ENCODE measurements around the gene SDK2.

The SDK2 gene

GRCh38 chr17:73554498-73554897 lies 89.7 kb downstream of the SDK2 start:
- H3K4me3 ChIP-seq (ENCODE audit: low read depth, low read length): no peak overlapping the region
- DNase-seq (ENCODE audit: low read depth, low spot score): no peak
- in situ Hi-C loops (cut with HindIII; ENCODE audit: low sequenced_read_pairs): no loop called here
- no peak for TF ChIP-seq CTCF (IDR thresholded peaks at IDR 0.05; ENCODE audit: low read depth, low read length)

- no peak for DNase-seq (ENCODE audit: low read depth, low spot score)
- in situ Hi-C loops (cut with HindIII; ENCODE audit: low sequenced_read_pairs): no loop called here
- no peak for TF ChIP-seq CTCF (IDR thresholded peaks at IDR 0.05; ENCODE audit: low read depth, low read length)
- H3K4me3 ChIP-seq (ENCODE audit: low read depth, low read length): no peak overlapping the region
These were observed 90.9 kb downstream of the SDK2 start for GRCh38 chr17:73553311-73553710.

GRCh38 chr17:73552300-73553048 lies 91.8 kb downstream of the SDK2 start:
- H3K4me3 ChIP-seq (ENCODE audit: low read depth, low read length): no peak overlapping the region
- TF ChIP-seq CTCF (IDR thresholded peaks at IDR 0.05; ENCODE audit: low read depth, low read length): no peak
- DNase-seq (ENCODE audit: low read depth, low spot score): no peak
- in situ Hi-C loops (cut with HindIII; ENCODE audit: low sequenced_read_pairs): no loop called here

GRCh38 chr17:73551759-73552158 lies 92.5 kb downstream of the SDK2 start:
- DNase-seq (ENCODE audit: low read depth, low spot score): no peak
- H3K4me3 ChIP-seq (ENCODE audit: low read depth, low read length): no peak overlapping the region
- in situ Hi-C loops (cut with HindIII; ENCODE audit: low sequenced_read_pairs): no loop called here
- no peak for TF ChIP-seq CTCF (IDR thresholded peaks at IDR 0.05; ENCODE audit: low read depth, low read length)

GRCh38 chr17:73551144-73551543 lies 93.1 kb downstream of the SDK2 start:
- no peak for DNase-seq (ENCODE audit: low read depth, low spot score)
- H3K4me3 ChIP-seq (ENCODE audit: low read depth, low read length): no peak overlapping the region
- in situ Hi-C loops (cut with HindIII; ENCODE audit: low sequenced_read_pairs): no loop called here
- TF ChIP-seq CTCF (IDR thresholded peaks at IDR 0.05; ENCODE audit: low read depth, low read length): no peak

GRCh38 chr17:73550556-73550955 lies 93.7 kb downstream of the SDK2 start:
- H3K4me3 ChIP-seq (ENCODE audit: low read depth, low read length): no peak overlapping the region
- no peak for TF ChIP-seq CTCF (IDR thresholded peaks at IDR 0.05; ENCODE audit: low read depth, low read length)
- no peak for DNase-seq (ENCODE audit: low read depth, low spot score)
- in situ Hi-C loops (cut with HindIII; ENCODE audit: low sequenced_read_pairs): no loop called here

Measured in astrocyte of the spinal cord (primary cell).